H1 (cell line): ENCODE results near the gene MRAP. TPM values are rescaled to one million over a fixed set of nuclear protein-coding genes. Genes with fewer than 3 reads are reported as not detected.

Experiments
- CTCF ChIA-PET: fragments of 300-600 bp; sonication (Branson Sonifier 250); formaldehyde crosslinking; loops from one replicate; lab custom pipeline; 2021; ENCODE audit not compliant: partially characterized antibody; lab: Charles Lee
- POLR2A ChIA-PET: fragments of 300-600 bp; sonication (Branson Sonifier 250); formaldehyde crosslinking; loops from one replicate; lab custom pipeline; 2021; ENCODE audit warnings: inconsistent platforms; ENCODE audit not compliant: partially characterized antibody; lab: Charles Lee
- DNase-seq, 2 experiments: peaks; one replicate each; pipeline versions ENCODE4 v3.0.0 to v3.0.0-alpha.2; 2010 to 2022; ENCODE audit warnings: low spot score in 2 of 2, low read depth in 1 of 2, mixed read lengths in 1 of 2
- FAIRE-seq: peaks from 2 replicates; lab custom pipeline; 2011; peaks lifted over from hg19 to GRCh38; lab: Jason Lieb, UNC
- H2AFZ ChIP-seq: 2 replicates; pipeline ENCODE4 v1.8.1; 2012; ENCODE audit warnings: low read length, inconsistent platforms
- H2AK5ac ChIP-seq: 2 replicates; pipeline ENCODE4 v1.6.1; 2013; ENCODE audit warnings: low read depth, low read length
- H2BK120ac ChIP-seq: replicated peaks from 2 replicates; pipeline ENCODE3; 2013; ENCODE audit warnings: low read depth, low read length, inconsistent platforms
- H2BK12ac ChIP-seq: 2 replicates; pipeline ENCODE4 v1.6.1; 2013; ENCODE audit warnings: low read depth, low read length
- H2BK15ac ChIP-seq: 2 replicates; pipeline ENCODE4 v1.6.1; 2013; ENCODE audit warnings: low read length
- H2BK20ac ChIP-seq: 2 replicates; pipeline ENCODE4 v1.6.1; 2013; ENCODE audit warnings: low read length
- H2BK5ac ChIP-seq: 2 replicates; pipeline ENCODE4 v1.6.1; 2013; ENCODE audit warnings: low read depth, low read length
- H3K14ac ChIP-seq: 2 replicates; pipeline ENCODE4 v1.6.1; 2013; ENCODE audit warnings: inconsistent platforms; ENCODE audit not compliant: insufficient read length
- H3K18ac ChIP-seq: 2 replicates; pipeline ENCODE4 v1.6.1; 2013; ENCODE audit warnings: low read length; ENCODE audit errors: extremely low read depth
- H3K23ac ChIP-seq: 2 replicates; pipeline ENCODE4 v1.6.1; 2013; ENCODE audit warnings: inconsistent platforms; ENCODE audit not compliant: insufficient read length
- H3K23me2 ChIP-seq: 2 replicates; pipeline ENCODE4 v1.6.1; 2013; ENCODE audit warnings: low read depth, low read length
- H3K27ac ChIP-seq: 2 replicates; pipeline ENCODE4 v1.6.1; 2011; ENCODE audit warnings: low read depth, low read length, inconsistent platforms
- H3K27me3 ChIP-seq, 4 experiments: replicated peaks in 1 of 4; 1 replicate in 1 of 4; 2 replicates in 3 of 4; pipeline versions ENCODE4 v1.6.1 to v1.8.1; 2011 to 2013; ENCODE audit warnings: low read length in 3 of 4, mild to moderate bottlenecking in 3 of 4, inconsistent platforms in 2 of 4, mixed read lengths in 2 of 4, moderate library complexity in 1 of 4; ENCODE audit not compliant: control insufficient read depth in 3 of 4, insufficient read depth in 3 of 4; ENCODE audit errors: extremely low read depth in 1 of 4
- H3K36me3 ChIP-seq, 4 experiments: 2 replicates each; pipeline versions ENCODE4 v1.6.1 to v1.8.1; 2011 to 2013; ENCODE audit warnings: mild to moderate bottlenecking in 4 of 4, low read length in 3 of 4, moderate library complexity in 2 of 4, control low read depth in 1 of 4, inconsistent platforms in 1 of 4; ENCODE audit not compliant: insufficient read depth in 4 of 4, control insufficient read depth in 2 of 4
- H3K4ac ChIP-seq: replicated peaks from 2 replicates; pipeline ENCODE3; 2013; ENCODE audit warnings: low read length, low read depth, mixed read lengths, inconsistent platforms; ENCODE audit not compliant: insufficient read length
- H3K4me1 ChIP-seq, 4 experiments: replicated peaks in 1 of 4; 1 replicate in 1 of 4; 2 replicates in 3 of 4; pipeline versions ENCODE4 v1.6.1 to v1.8.1; 2011 to 2013; ENCODE audit warnings: low read length in 3 of 4, inconsistent platforms in 2 of 4, mixed read lengths in 1 of 4; ENCODE audit not compliant: insufficient read depth in 4 of 4, control insufficient read depth in 3 of 4
- H3K4me2 ChIP-seq, 2 experiments: 2 replicates each; pipeline versions ENCODE4 v1.6.1 to v1.8.1; 2011 to 2013; ENCODE audit warnings: low read depth in 2 of 2, low read length in 2 of 2, control low read depth in 1 of 2, inconsistent platforms in 1 of 2, mild to moderate bottlenecking in 1 of 2; ENCODE audit not compliant: insufficient read depth in 1 of 2
- H3K4me3 ChIP-seq, 4 experiments: fragments of 200-600, 300-600 bp in 1 of 4; sonication (generic), shearing (Covaris generic), sonication (Bioruptor Twin) in 1 of 4; 2 replicates each; pipeline versions ENCODE4 v1.5.1 to v1.8.1; 2011 to 2016; ENCODE audit warnings: low read length in 4 of 4, low read depth in 3 of 4, control low read depth in 2 of 4, inconsistent platforms in 2 of 4, mild to moderate bottlenecking in 2 of 4, mixed read lengths in 1 of 4, moderate library complexity in 1 of 4; ENCODE audit not compliant: insufficient read depth in 2 of 4; ENCODE audit errors: extremely low read depth in 1 of 4
- H3K56ac ChIP-seq: replicated peaks from 2 replicates; pipeline ENCODE3; 2013; ENCODE audit warnings: low read depth, mild to moderate bottlenecking, mixed read lengths, low read length, inconsistent platforms; ENCODE audit not compliant: insufficient read length
- H3K79me1 ChIP-seq: 2 replicates; pipeline ENCODE4 v1.6.1; 2013; ENCODE audit warnings: low read depth, low read length, control low read depth
- H3K79me2 ChIP-seq, 2 experiments: 2 replicates each; pipeline versions ENCODE4 v1.6.1 to v1.8.1; 2012 to 2013; ENCODE audit warnings: low read length in 2 of 2, mild to moderate bottlenecking in 2 of 2, inconsistent platforms in 1 of 2; ENCODE audit not compliant: insufficient read depth in 2 of 2, control insufficient read depth in 1 of 2
- H3K9ac ChIP-seq, 4 experiments: replicated peaks in 1 of 4; 1 replicate in 1 of 4; 2 replicates in 3 of 4; pipeline versions ENCODE4 v1.6.1 to v1.8.1; 2011 to 2013; ENCODE audit warnings: low read depth in 3 of 4, low read length in 3 of 4, control low read depth in 2 of 4, mild to moderate bottlenecking in 2 of 4, moderate library complexity in 2 of 4, inconsistent platforms in 1 of 4; ENCODE audit errors: extremely low read depth in 1 of 4
- H3K9me3 ChIP-seq, 2 experiments: 2 replicates each; pipeline versions ENCODE4 v1.6.1 to v1.8.1; 2012 to 2013; ENCODE audit warnings: mild to moderate bottlenecking in 2 of 2, moderate library complexity in 2 of 2, control low read depth in 1 of 2, inconsistent platforms in 1 of 2, low read depth in 1 of 2, low read length in 1 of 2, mixed read lengths in 1 of 2; ENCODE audit not compliant: insufficient read depth in 2 of 2
- H4K20me1 ChIP-seq, 2 experiments: replicated peaks in 1 of 2; 2 replicates each; pipeline versions ENCODE3 to v1.8.1; 2011 to 2013; ENCODE audit warnings: inconsistent platforms in 2 of 2, low read length in 2 of 2, mild to moderate bottlenecking in 1 of 2; ENCODE audit not compliant: insufficient read depth in 2 of 2, control insufficient read depth in 1 of 2
- H4K5ac ChIP-seq: 2 replicates; pipeline ENCODE4 v1.6.1; 2013; ENCODE audit warnings: low read length, low read depth, mixed read lengths, inconsistent platforms; ENCODE audit not compliant: insufficient read length
- H4K8ac ChIP-seq: 2 replicates; pipeline ENCODE4 v1.8.0; 2013; ENCODE audit warnings: mild to moderate bottlenecking, moderate library complexity, low read length, inconsistent platforms; ENCODE audit not compliant: insufficient read depth; ENCODE audit errors: extremely low read depth
- H4K91ac ChIP-seq: replicated peaks from 2 replicates; pipeline ENCODE3; 2013; ENCODE audit warnings: low read length, mixed read lengths, inconsistent platforms; ENCODE audit not compliant: insufficient read length
- TAF7 ChIP-seq: optimal IDR thresholded peaks from 2 replicates; pipeline ENCODE3; 2011; ENCODE audit warnings: low read depth, mild to moderate bottlenecking, inconsistent platforms, low read length, moderate library complexity, borderline replicate concordance
- YY1 ChIP-seq: IDR thresholded peaks from 2 replicates; pipeline ENCODE4 v1.6.1; 2011; ENCODE audit warnings: low read depth, mild to moderate bottlenecking, low read length
- WGBS, 2 experiments: shearing (Covaris generic) in 1 of 2; methylation state at CpG; one replicate each; pipeline versions ENCODE4 v1.1.6 to v1.1.7; 2013 to 2015; ENCODE audit warnings: low lambda C conversion rate in 2 of 2, mixed read lengths in 2 of 2, inconsistent platforms in 1 of 2, low coverage in 1 of 2, missing lambda C conversion rate in 1 of 2; ENCODE audit not compliant: insufficient replicate concordance in 2 of 2, insufficient coverage in 1 of 2, insufficient read length in 1 of 2; ENCODE audit errors: extremely low coverage in 1 of 2, missing lambda C conversion rate in 1 of 2; 5-methylcytosine and 5-hydroxymethylcytosine counted together
- polyA plus RNA-seq, 7 experiments: library from polyadenylated mRNA; depleted of rRNA in 3 of 7; stranded (reverse) in 5 of 7; unstranded in 2 of 7; fragments of >200 nt in 5 of 7; fragments of 200-250 nt in 2 of 7; gene quantifications; 1 replicate in 5 of 7; 2 replicates in 1 of 7; 4 replicates in 1 of 7; pipeline versions ENCODE4 v1.2.1 to v1.2.3, GENCODE V29; 2011 to 2013; ENCODE audit warnings: missing spikeins in 2 of 7, mixed read lengths in 2 of 7
- total RNA-seq: library from RNA; stranded (reverse); fragmentation: NEBNext Ultra II Directional; extraction: Animal tissue kit (Norgen Biotek cat#: 25700); gene quantifications from 2 replicates; pipeline ENCODE4 v1.2.1, GENCODE V29; 2021

MRAP gene
- total and polyA plus RNA-seq, 2 of the 8 experiments (the other 6 are each of a cell fraction or from before 2014, with no cell fraction given): not detected

- 0 out of 4 replicates have a peak, but pooled peaks cover 0 to 3% of the 10 kb centered on the region in 2 experiments for H3K79me2 ChIP-seq
- H3K18ac ChIP-seq: no peak overlapping the region
- H3K4ac ChIP-seq: no peak overlapping the region
- 93% methylated on average over 8 of the region's 8 CpGs; no CpG with 5 or more reads in 1 of the 2 experiments for WGBS, 2 experiments
- H3K56ac ChIP-seq: no peak overlapping the region
- H3K9ac ChIP-seq: no peak overlapping the region
- no peak overlapping the region for H3K14ac ChIP-seq
- no peak overlapping the region for H2BK12ac ChIP-seq
- H3K23me2 ChIP-seq: no peaks in the 10 kb centered on the region
- H3K4me1 ChIP-seq: peaks cover 0 to 14% (median 3%) of the 10 kb centered on the region in 4 experiments; a peak in 3 of 7 replicates
- DNase-seq: no peak
- no peak overlapping the region for H2BK120ac ChIP-seq
- no peak for FAIRE-seq
- H2BK15ac ChIP-seq: no peak overlapping the region
- H4K91ac ChIP-seq: no peak overlapping the region
- H4K8ac ChIP-seq: no peak overlapping the region
- H2BK20ac ChIP-seq: no peak overlapping the region
- H3K79me1 ChIP-seq: no peaks in the 10 kb centered on the region; the same call in 1 of the 2 replicates
- H3K27me3 ChIP-seq: no peaks in the 10 kb centered on the region
- H3K23ac ChIP-seq: no peak overlapping the region
- peaks cover 16 to 65% (median 45%) of the 10 kb centered on the region in 4 experiments for H3K36me3 ChIP-seq
- no peaks in the 10 kb centered on the region for H3K9me3 ChIP-seq
- H4K5ac ChIP-seq: no peak overlapping the region
- H3K4me3 ChIP-seq: no peak overlapping the region
- no peak overlapping the region for H2AK5ac ChIP-seq
- H2AFZ ChIP-seq: no peak overlapping the region
- CTCF ChIA-PET: interaction anchor here (1.2 to 1.7 kb wide), 2 partner anchors 10 to 31 kb away, joined by 3 to 5 read pairs; no protein-coding TSS in a partner anchor
- no peak overlapping the region for H3K4me2 ChIP-seq
- POLR2A ChIA-PET: interaction anchor here (0.6 to 1.1 kb wide), 2 partner anchors 14 to 194 kb away, joined by 3 to 4 read pairs; no protein-coding TSS in a partner anchor
- no peak overlapping the region for H3K27ac ChIP-seq
- H4K20me1 ChIP-seq: peaks cover 0 to 6% of the 10 kb centered on the region in 2 experiments
- TF ChIP-seq TAF7 (no peak), YY1 (no peak)
- no peak overlapping the region for H2BK5ac ChIP-seq
Measured at GRCh38 chr21:32337206-32337605, 38.6 kb downstream of the MRAP start.
